Loucy (cell line): ENCODE measurements around the gene TMEM240.
A peak's percentile ranks its signal among the peaks of the same experiment; 100 is the strongest.
"Not testable (repeated sequence)": the region's sequence is repeated elsewhere in the genome, so short reads cannot be mapped to it uniquely, and the experiment has no call there.

ENCODE experiments used
- H2AFZ ChIP-seq: fragments of 200-600 bp; sonication (generic); 2 replicates; pipeline ENCODE4 v1.6.0; 2016; ENCODE audit warnings: antibody characterized with exemption, mild to moderate bottlenecking, low read length, moderate library complexity
- H3F3A ChIP-seq: fragments of 200-600 bp; 2 replicates; pipeline ENCODE4 v1.6.0; 2016; ENCODE audit warnings: antibody characterized with exemption, low read depth, mild to moderate bottlenecking
- H3K27me3 ChIP-seq: fragments of 200-600 bp; sonication (generic); 2 replicates; pipeline ENCODE4 v1.6.1; 2014; ENCODE audit warnings: low read length, mild to moderate bottlenecking; ENCODE audit not compliant: insufficient read depth, poor library complexity, severe bottlenecking
- H3K36me3 ChIP-seq: fragments of 200-600 bp; sonication (generic); 2 replicates; pipeline ENCODE4 v1.6.1; 2016; ENCODE audit warnings: low read length; ENCODE audit not compliant: insufficient read depth
- H3K4me1 ChIP-seq: fragments of 200-600 bp; sonication (generic); 2 replicates; pipeline ENCODE4 v1.5.1; 2014; ENCODE audit warnings: low read length, mild to moderate bottlenecking; ENCODE audit not compliant: insufficient read depth, poor library complexity, severe bottlenecking
- H3K4me2 ChIP-seq: fragments of 200-600 bp; sonication (generic); 2 replicates; pipeline ENCODE4 v1.6.0; 2014; ENCODE audit warnings: antibody characterized with exemption, low read length, low read depth, mild to moderate bottlenecking; ENCODE audit not compliant: poor library complexity, severe bottlenecking
- H3K4me3 ChIP-seq: fragments of 200-600 bp; sonication (generic); 2 replicates; pipeline ENCODE4 v1.5.1; 2014; ENCODE audit warnings: low read length, mild to moderate bottlenecking, mixed read lengths; ENCODE audit not compliant: poor library complexity, severe bottlenecking
- H3K79me2 ChIP-seq: fragments of 200-600 bp; sonication (generic); 2 replicates; pipeline ENCODE4 v1.6.1; 2014; ENCODE audit warnings: low read length; ENCODE audit not compliant: insufficient read depth
- H3K9ac ChIP-seq: fragments of 200-600 bp; sonication (generic); 2 replicates; pipeline ENCODE4 v1.6.0; 2014; ENCODE audit warnings: mild to moderate bottlenecking, low read depth, low read length, moderate library complexity; ENCODE audit not compliant: poor library complexity, severe bottlenecking
- H3K9me2 ChIP-seq: fragments of 200-600 bp; sonication (generic); replicated peaks from 2 replicates; pipeline ENCODE4 v1.6.1; 2016; ENCODE audit warnings: low read depth, low read length, mixed read lengths
- H3K9me3 ChIP-seq: fragments of 200-600 bp; sonication (generic); 2 replicates; pipeline ENCODE4 v1.6.1; 2014; ENCODE audit warnings: mild to moderate bottlenecking, antibody characterized with exemption, low read length, low read depth; ENCODE audit not compliant: insufficient read depth
- H4K20me1 ChIP-seq: fragments of 200-600 bp; sonication (generic); 2 replicates; pipeline ENCODE4 v1.6.0; 2014; ENCODE audit warnings: antibody characterized with exemption, low read length, mild to moderate bottlenecking; ENCODE audit not compliant: insufficient read depth, poor library complexity, severe bottlenecking
- CTCF ChIP-seq: fragments of 200-600 bp; sonication (generic); conservative IDR thresholded peaks from 2 replicates; pipeline ENCODE4 v1.5.1; 2014; ENCODE audit warnings: mild to moderate bottlenecking, antibody characterized with exemption, low read length
- EZH2phosphoT487 ChIP-seq: fragments of 200-600 bp; IDR thresholded peaks from 2 replicates; pipeline ENCODE4 v1.6.1; 2018; ENCODE audit warnings: antibody characterized with exemption, mild to moderate bottlenecking, moderate library complexity, borderline replicate concordance

Gene TMEM240

GRCh38 chr1:1517973-1518620 lies 22.3 kb downstream of the TMEM240 start:
- Histone ChIP-seq H2AFZ (no peak overlapping the region), H4K20me1 (peaks cover 4% of the 10 kb centered on the region), H3K9me2 (no peaks in the 10 kb centered on the region), H3K9ac (no peak overlapping the region), H3K4me3 (no peak overlapping the region), H3F3A (no peaks in the 10 kb centered on the region), H3K36me3 (peaks cover 11% of the 10 kb centered on the region; the same call in 1 of the 2 replicates), H3K79me2 (peaks cover 16% of the 10 kb centered on the region; the same call in 1 of the 2 replicates), H3K4me1 (peaks cover 11% of the 10 kb centered on the region), H3K27me3 (no peaks in the 10 kb centered on the region), H3K4me2 (no peak overlapping the region), H3K9me3 (no peaks in the 10 kb centered on the region)
- TF ChIP-seq CTCF (no peak), EZH2phosphoT487 (no peak)

- not testable (repeated sequence) for H4K20me1 ChIP-seq, H2AFZ ChIP-seq, H3K9ac ChIP-seq, H3K9me2 ChIP-seq, H3K4me2 ChIP-seq, H3K9me3 ChIP-seq, H3K27me3 ChIP-seq, H3F3A ChIP-seq, H3K4me3 ChIP-seq
- Histone ChIP-seq H3K36me3 (peaks cover 11% of the 10 kb centered on the region; the same call in 1 of the 2 replicates), H3K4me1 (peaks cover 11% of the 10 kb centered on the region), H3K79me2 (peaks cover 20% of the 10 kb centered on the region; the same call in 1 of the 2 replicates)
These were observed 23.5 kb downstream of the TMEM240 start for GRCh38 chr1:1516923-1517322.

- Histone ChIP-seq H3K9ac (peak overlapping the region; percentile 71), H3K4me3 (peak overlapping the region; percentile 62), H3K79me2 (peaks cover 20% of the 10 kb centered on the region; the same call in 1 of the 2 replicates), H3K4me2 (peak overlapping the region; percentile 76), H3K36me3 (peaks cover 11% of the 10 kb centered on the region; the same call in 1 of the 2 replicates), H3K4me1 (peaks cover 14% of the 10 kb centered on the region)
- H3K9me3 ChIP-seq, H3K27me3 ChIP-seq, H3F3A ChIP-seq, H3K9me2 ChIP-seq, H4K20me1 ChIP-seq, H2AFZ ChIP-seq: not testable (repeated sequence)
These were observed 26.0 kb downstream of the TMEM240 start for GRCh38 chr1:1514376-1514775.

- H3K4me3 ChIP-seq, result peak overlapping the region; percentile 62
- H3K36me3 ChIP-seq, result peaks cover 10% of the 10 kb centered on the region; the same call in 1 of the 2 replicates
- H4K20me1 ChIP-seq, H2AFZ ChIP-seq, H3F3A ChIP-seq, H3K9me3 ChIP-seq, H3K9me2 ChIP-seq, H3K27me3 ChIP-seq: not testable (repeated sequence)
- H3K9ac ChIP-seq, result peak overlapping the region; percentile 71
- H3K79me2 ChIP-seq, result peaks cover 20% of the 10 kb centered on the region; the same call in 1 of the 2 replicates
- H3K4me2 ChIP-seq, result peak overlapping the region; percentile 76
- H3K4me1 ChIP-seq, result peaks cover 14% of the 10 kb centered on the region
These were observed 26.7 kb downstream of the TMEM240 start for GRCh38 chr1:1513675-1514074.

- peak overlapping the region; percentile 81 for H3K4me3 ChIP-seq
These were observed 28.0 kb downstream of the TMEM240 start for GRCh38 chr1:1512425-1512824.

More at GRCh38 chr1:1512425-1512824, 28.0 kb downstream of the TMEM240 start:
- Histone ChIP-seq H3K79me2 (peaks cover 20% of the 10 kb centered on the region; the same call in 1 of the 2 replicates), H3K4me2 (peak overlapping the region; percentile 76), H3K9ac (peak overlapping the region; percentile 32), H3K4me1 (peaks cover 14% of the 10 kb centered on the region)
- not testable (repeated sequence) for H3K9me3 ChIP-seq, H3F3A ChIP-seq, H3K9me2 ChIP-seq, H3K27me3 ChIP-seq, H2AFZ ChIP-seq, H3K36me3 ChIP-seq, H4K20me1 ChIP-seq
